Measurements from ENCODE around the gene TNS3. TPM values are rescaled to one million over a fixed set of nuclear protein-coding genes. Genes with fewer than 3 reads are reported as not detected.

TNS3 gene
- polyA plus RNA-seq, 1 of the 3 experiments (the other 2 are of a cell fraction): 72.3 TPM

DNA sequence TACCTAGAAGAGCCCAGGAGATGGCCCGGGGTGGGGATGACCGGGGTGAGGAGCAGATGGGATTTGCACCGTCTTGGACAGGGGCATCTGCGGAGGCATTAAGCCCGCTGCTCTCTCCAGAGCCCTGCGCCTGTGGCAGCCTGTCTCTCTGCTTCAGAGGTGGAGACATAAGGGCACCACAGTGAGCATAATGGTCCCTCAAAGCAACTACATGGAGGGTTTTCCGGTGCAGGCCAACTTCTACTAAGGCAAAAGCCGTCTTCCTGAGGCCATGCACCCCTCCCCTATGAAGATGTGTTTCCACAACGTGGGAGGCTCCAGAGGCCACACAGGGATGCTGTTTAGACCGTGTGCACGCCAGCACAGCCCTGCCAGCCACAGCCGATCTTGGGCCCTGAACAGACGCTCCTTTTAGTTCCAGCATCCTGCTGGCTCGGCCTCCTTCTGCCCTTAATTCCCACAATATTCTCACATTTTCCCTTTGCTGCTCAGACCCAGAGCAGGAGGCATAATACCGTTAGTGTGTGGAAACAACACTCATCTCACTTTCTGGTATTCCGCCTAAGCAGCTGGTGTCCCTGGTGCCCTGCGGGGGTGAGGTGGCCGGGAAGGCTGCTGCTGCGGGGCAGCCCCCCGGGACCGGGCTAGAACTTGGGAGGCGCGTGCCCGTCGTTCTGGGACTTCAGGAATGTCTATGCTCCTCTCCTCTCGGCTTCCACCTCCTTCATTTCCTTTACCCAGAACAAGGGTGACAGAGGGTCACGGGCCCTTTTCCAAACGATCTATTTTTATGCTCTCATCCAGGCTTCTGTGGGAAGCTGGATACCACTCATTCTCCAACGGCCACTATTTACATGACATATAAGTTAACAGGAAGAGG lies 266.9 kb downstream of the TNS3 start:
- POLR2A ChIA-PET: no interaction called here
- no peaks in the 10 kb centered on the region for H3K27me3 ChIP-seq (ENCODE audit: insufficient read depth)
- no peaks in the 10 kb centered on the region for H3K9me2 ChIP-seq
- no peak overlapping the region for H3K4me2 ChIP-seq
- DNase-seq: no peak
- no peaks in the 10 kb centered on the region for H3K79me2 ChIP-seq (ENCODE audit: insufficient read depth)
- CTCF ChIA-PET: interaction anchor here (1.0 kb wide), 1 partner anchor 49 kb away, joined by 5 read pairs; no protein-coding TSS in a partner anchor
- no peak overlapping the region for H3K9ac ChIP-seq
- peaks cover 0 to 8% of the 10 kb centered on the region in 2 experiments; a peak in 1 of 4 replicates for H3K4me1 ChIP-seq (ENCODE audit: control insufficient read depth in 1 of 2, insufficient read depth in 2 of 2, low read depth in 1 of 2, low read length in 1 of 2)
- TF ChIP-seq SIN3A (IDR thresholded peaks at IDR 0.05; ENCODE audit: borderline replicate concordance, low read depth, low read length) (no peak), GABPA (IDR thresholded peaks at IDR 0.05; ENCODE audit: low read depth) (no peak), TEAD4 (IDR thresholded peaks at IDR 0.05; ENCODE audit: borderline replicate concordance, insufficient read depth) (no peak)
- H3K27ac ChIP-seq (ENCODE audit: low read depth in 2 of 2, low read length in 1 of 2): no peak overlapping the region
- no peaks in the 10 kb centered on the region for H4K20me1 ChIP-seq (ENCODE audit: insufficient read depth)
- H3K4me3 ChIP-seq (ENCODE audit: low read depth in 2 of 2, low read length in 1 of 2): no peak overlapping the region
- 87% methylated on average over 26 of the region's 29 CpGs for WGBS (ENCODE audit: low lambda C conversion rate)
- H2AFZ ChIP-seq (ENCODE audit: low read depth): no peak overlapping the region
- H3K9me3 ChIP-seq: no peaks in the 10 kb centered on the region
- H3K36me3 ChIP-seq (replicated peaks in 1 of 2; ENCODE audit: control insufficient read depth in 1 of 2, insufficient read depth in 2 of 2, low read length in 1 of 2): peaks cover 37 to 55% of the 10 kb centered on the region in 2 experiments
- H3F3A ChIP-seq (replicated peaks; ENCODE audit: insufficient read depth): no peaks in the 10 kb centered on the region

DNA sequence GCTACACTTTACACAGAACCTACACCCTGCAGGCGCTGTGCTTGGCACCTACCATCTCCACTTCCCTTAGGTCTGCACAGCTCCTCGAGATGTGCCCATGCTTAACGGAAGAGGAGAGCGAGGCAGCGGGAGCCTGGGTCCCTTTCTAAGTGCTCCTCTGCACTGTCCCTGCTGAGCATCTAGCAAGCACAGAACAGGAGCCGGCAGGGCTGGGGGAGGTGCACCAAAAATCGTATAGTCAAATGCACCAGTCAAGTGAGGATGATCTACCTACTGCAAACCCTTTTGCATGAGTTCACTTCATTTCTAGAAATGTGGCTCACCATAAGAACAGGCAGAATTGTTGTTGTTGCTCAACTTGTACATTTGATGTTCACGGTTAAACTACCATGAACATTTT lies 267.7 kb downstream of the TNS3 start:
- Histone ChIP-seq H2AFZ (ENCODE audit: low read depth) (no peak overlapping the region), H3K4me2 (no peak overlapping the region), H3K9me3 (no peaks in the 10 kb centered on the region), H4K20me1 (ENCODE audit: insufficient read depth) (no peaks in the 10 kb centered on the region), H3K9me2 (no peaks in the 10 kb centered on the region), H3K9ac (no peak overlapping the region), H3K36me3 (replicated peaks in 1 of 2; ENCODE audit: control insufficient read depth in 1 of 2, insufficient read depth in 2 of 2, low read length in 1 of 2) (peaks cover 29 to 55% of the 10 kb centered on the region in 2 experiments), H3K4me3 (ENCODE audit: low read depth in 2 of 2, low read length in 1 of 2) (no peak overlapping the region), H3K27ac (ENCODE audit: low read depth in 2 of 2, low read length in 1 of 2) (no peak overlapping the region), H3F3A (replicated peaks; ENCODE audit: insufficient read depth) (no peaks in the 10 kb centered on the region), H3K79me2 (ENCODE audit: insufficient read depth) (no peaks in the 10 kb centered on the region), H3K27me3 (ENCODE audit: insufficient read depth) (no peaks in the 10 kb centered on the region), H3K4me1 (ENCODE audit: control insufficient read depth in 1 of 2, insufficient read depth in 2 of 2, low read depth in 1 of 2, low read length in 1 of 2) (peaks cover 0 to 11% of the 10 kb centered on the region in 2 experiments; a peak in 1 of 4 replicates)
- ChIA-PET CTCF (interaction anchor here (1.0 to 1.5 kb wide), 2 partner anchors 48 to 60 kb away, joined by 3 to 5 read pairs; no protein-coding TSS in a partner anchor), POLR2A (no interaction called here)
- 86% methylated on average over 8 of the region's 8 CpGs for WGBS (ENCODE audit: low lambda C conversion rate)
- DNase-seq: no peak
- TF ChIP-seq, protein P1, sequence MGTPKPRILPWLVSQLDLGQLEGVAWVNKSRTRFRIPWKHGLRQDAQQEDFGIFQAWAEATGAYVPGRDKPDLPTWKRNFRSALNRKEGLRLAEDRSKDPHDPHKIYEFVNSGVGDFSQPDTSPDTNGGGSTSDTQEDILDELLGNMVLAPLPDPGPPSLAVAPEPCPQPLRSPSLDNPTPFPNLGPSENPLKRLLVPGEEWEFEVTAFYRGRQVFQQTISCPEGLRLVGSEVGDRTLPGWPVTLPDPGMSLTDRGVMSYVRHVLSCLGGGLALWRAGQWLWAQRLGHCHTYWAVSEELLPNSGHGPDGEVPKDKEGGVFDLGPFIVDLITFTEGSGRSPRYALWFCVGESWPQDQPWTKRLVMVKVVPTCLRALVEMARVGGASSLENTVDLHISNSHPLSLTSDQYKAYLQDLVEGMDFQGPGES (IDR thresholded peaks at IDR 0.05; ENCODE audit: low read depth, low read length): no peak
- TF ChIP-seq NFIC (IDR thresholded peaks at IDR 0.05; ENCODE audit: borderline replicate concordance) (no peak), RCOR1 (IDR thresholded peaks at IDR 0.05; ENCODE audit: low read length) (no peak), POLR2AphosphoS5 (IDR thresholded peaks at IDR 0.05; ENCODE audit: low read depth, low read length) (no peak), RXRA (IDR thresholded peaks at IDR 0.05; ENCODE audit: borderline replicate concordance, low read depth) (no peak), RFX5 (IDR thresholded peaks at IDR 0.05; ENCODE audit: low read length) (no peak), NRF1 (IDR thresholded peaks at IDR 0.05; ENCODE audit: low read depth, low read length) (no peak), FOSL2 (IDR thresholded peaks at IDR 0.05; ENCODE audit: borderline replicate concordance, low read depth) (no peak), FOXM1 (IDR thresholded peaks at IDR 0.05; ENCODE audit: low read depth) (no peak), TCF12 (IDR thresholded peaks at IDR 0.05) (no peak), MXI1 (IDR thresholded peaks at IDR 0.05; ENCODE audit: low read depth, low read length) (no peak), RAD21 (IDR thresholded peaks at IDR 0.05; ENCODE audit: low read length) (no peak), TEAD4 (IDR thresholded peaks at IDR 0.05; ENCODE audit: borderline replicate concordance, insufficient read depth) (no peak), EZH2phosphoT487 (IDR thresholded peaks at IDR 0.05; ENCODE audit: borderline replicate concordance, low read depth) (no peak)
- TF ChIP-seq, protein P2, sequence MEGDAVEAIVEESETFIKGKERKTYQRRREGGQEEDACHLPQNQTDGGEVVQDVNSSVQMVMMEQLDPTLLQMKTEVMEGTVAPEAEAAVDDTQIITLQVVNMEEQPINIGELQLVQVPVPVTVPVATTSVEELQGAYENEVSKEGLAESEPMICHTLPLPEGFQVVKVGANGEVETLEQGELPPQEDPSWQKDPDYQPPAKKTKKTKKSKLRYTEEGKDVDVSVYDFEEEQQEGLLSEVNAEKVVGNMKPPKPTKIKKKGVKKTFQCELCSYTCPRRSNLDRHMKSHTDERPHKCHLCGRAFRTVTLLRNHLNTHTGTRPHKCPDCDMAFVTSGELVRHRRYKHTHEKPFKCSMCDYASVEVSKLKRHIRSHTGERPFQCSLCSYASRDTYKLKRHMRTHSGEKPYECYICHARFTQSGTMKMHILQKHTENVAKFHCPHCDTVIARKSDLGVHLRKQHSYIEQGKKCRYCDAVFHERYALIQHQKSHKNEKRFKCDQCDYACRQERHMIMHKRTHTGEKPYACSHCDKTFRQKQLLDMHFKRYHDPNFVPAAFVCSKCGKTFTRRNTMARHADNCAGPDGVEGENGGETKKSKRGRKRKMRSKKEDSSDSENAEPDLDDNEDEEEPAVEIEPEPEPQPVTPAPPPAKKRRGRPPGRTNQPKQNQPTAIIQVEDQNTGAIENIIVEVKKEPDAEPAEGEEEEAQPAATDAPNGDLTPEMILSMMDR (IDR thresholded peaks at IDR 0.05): no peak
- TF ChIP-seq, protein P3, sequence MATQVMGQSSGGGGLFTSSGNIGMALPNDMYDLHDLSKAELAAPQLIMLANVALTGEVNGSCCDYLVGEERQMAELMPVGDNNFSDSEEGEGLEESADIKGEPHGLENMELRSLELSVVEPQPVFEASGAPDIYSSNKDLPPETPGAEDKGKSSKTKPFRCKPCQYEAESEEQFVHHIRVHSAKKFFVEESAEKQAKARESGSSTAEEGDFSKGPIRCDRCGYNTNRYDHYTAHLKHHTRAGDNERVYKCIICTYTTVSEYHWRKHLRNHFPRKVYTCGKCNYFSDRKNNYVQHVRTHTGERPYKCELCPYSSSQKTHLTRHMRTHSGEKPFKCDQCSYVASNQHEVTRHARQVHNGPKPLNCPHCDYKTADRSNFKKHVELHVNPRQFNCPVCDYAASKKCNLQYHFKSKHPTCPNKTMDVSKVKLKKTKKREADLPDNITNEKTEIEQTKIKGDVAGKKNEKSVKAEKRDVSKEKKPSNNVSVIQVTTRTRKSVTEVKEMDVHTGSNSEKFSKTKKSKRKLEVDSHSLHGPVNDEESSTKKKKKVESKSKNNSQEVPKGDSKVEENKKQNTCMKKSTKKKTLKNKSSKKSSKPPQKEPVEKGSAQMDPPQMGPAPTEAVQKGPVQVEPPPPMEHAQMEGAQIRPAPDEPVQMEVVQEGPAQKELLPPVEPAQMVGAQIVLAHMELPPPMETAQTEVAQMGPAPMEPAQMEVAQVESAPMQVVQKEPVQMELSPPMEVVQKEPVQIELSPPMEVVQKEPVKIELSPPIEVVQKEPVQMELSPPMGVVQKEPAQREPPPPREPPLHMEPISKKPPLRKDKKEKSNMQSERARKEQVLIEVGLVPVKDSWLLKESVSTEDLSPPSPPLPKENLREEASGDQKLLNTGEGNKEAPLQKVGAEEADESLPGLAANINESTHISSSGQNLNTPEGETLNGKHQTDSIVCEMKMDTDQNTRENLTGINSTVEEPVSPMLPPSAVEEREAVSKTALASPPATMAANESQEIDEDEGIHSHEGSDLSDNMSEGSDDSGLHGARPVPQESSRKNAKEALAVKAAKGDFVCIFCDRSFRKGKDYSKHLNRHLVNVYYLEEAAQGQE (IDR thresholded peaks at IDR 0.05; ENCODE audit: low read depth, low read length): no peak
- TF ChIP-seq, protein P4, sequence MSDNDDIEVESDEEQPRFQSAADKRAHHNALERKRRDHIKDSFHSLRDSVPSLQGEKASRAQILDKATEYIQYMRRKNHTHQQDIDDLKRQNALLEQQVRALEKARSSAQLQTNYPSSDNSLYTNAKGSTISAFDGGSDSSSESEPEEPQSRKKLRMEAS (IDR thresholded peaks at IDR 0.05; ENCODE audit: low read depth): no peak

All from SK-N-SH (cell line).